ENCODE results near the gene PRDM8.
A peak's percentile ranks its signal among the peaks of the same experiment; 100 is the strongest.
"Not testable (repeated sequence)": the region's sequence is repeated elsewhere in the genome, so short reads cannot be mapped to it uniquely, and the experiment has no call there.

The PRDM8 gene

DNA sequence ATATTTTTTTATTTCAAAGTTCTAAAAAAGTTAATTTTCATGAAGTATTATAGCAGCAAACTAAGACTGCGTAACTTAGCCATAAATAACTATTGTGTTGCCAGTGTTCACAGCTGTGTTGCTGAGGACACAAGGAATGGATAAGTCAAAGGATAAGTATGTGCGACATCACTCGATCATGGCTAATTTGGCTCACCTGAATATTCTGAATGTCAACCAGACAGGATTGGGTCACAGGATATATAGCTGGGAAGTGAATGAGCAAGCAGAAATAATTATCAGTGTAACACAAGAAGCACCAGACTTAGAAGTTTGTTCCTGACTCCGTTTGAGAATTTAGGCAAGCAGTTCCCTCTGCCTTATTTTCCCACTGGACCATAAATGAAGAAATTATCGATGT lies 33.9 kb downstream of the PRDM8 start:
- DNase-seq, result no peak

- no peak for DNase-seq
These were observed 35.5 kb downstream of the PRDM8 start for GRCh38 chr4:80232707-80233370.

- no peak for DNase-seq
These were observed 36.1 kb downstream of the PRDM8 start for GRCh38 chr4:80233390-80233789.

DNA sequence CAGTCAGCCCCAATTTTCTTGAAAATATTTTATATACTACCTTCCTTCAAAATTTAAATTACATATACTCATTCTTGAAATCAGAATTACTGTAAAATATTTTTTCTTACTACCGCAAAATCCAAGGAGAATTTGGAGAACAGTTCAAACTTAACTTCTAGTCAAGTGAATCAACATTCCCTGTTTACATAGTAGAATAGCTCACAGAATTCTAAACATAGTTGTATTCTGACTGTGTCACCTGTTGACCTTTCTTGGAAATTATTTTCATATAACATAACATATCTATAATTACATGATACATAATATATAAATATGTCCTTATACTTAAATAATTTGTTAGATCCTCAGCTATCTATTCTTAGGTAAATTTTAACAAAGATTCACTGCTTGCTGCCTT lies 38.1 kb downstream of the PRDM8 start:
- no peak for DNase-seq

DNA sequence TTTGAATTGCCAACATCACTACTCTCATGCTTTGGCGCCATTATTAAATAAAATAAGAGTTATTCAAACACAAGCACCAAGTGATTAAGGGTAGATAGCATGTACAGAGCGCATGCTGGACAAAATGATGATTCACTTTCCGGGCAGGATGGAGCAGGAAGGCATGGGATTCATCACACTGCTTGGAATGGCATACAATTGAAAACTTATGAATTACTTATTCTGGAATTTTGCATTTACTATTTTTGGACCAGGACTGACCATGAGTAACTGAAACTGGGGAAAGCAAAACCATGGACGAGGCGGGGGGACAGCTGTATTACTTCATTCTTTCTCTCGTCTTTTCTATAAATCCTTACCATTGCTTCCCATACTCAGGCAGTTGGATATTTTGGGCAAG lies 40.7 kb downstream of the PRDM8 start:
- no peak for DNase-seq

DNA sequence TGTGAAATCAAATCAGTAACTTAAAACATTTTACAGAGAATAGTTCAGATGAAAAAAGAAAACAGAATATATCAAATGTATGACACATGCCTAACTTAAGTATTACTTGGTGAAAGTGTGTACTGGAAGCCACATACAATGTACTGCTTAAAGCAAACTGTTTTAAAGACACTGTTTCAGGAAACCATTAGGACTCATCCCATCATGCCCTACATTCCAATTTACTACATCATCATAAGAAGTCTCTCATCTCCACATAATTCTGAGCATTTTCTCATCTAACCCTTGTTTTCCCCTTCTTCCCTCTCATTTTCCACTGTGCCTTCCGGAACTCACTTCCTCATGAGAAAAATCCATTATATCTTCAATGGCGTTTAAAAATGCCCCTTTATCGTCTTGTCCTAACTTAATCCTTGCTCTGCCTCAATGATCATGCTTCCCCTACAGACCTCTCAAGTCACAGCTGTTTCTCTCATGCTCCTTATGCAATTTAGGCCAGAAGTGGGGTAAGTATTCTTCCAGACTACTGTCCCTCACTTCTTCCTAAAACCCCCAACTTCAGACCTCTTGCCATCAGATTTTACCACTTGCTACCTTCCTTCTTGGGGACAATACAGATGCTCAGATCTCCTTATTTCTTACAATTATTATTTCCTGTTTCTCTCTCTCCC lies 42.3 kb downstream of the PRDM8 start:
- DNase-seq, result no peak

GRCh38 chr4:80240976-80241375 lies 43.7 kb downstream of the PRDM8 start:
- DNase-seq, result no peak

GRCh38 chr4:80243274-80244018 lies 46.1 kb downstream of the PRDM8 start:
- peak; percentile 71 for DNase-seq

- DNase-seq, result not testable (repeated sequence)
These were observed 50.2 kb downstream of the PRDM8 start for GRCh38 chr4:80247484-80247883.

GRCh38 chr4:80249144-80249543 lies 51.8 kb downstream of the PRDM8 start:
- no peak for DNase-seq

DNA sequence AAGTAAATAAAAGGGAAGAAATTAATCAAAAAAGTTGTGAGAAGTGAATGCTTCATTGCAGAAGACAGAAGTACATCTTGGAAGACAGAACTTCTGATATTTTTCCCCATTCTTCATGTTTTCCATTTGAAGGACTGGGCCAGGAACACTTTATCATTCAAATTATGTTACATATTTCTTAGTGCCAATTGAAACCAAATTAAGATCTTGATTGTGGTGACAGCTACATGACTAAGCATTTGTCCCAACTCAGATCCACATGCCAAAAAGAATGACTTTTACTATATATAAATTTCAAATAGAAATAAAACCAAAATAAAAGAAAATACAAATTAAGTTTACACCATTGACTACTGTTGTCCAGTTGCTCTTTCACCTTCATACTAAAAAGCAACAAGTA lies 55.1 kb downstream of the PRDM8 start:
- DNase-seq, result no peak

DNA sequence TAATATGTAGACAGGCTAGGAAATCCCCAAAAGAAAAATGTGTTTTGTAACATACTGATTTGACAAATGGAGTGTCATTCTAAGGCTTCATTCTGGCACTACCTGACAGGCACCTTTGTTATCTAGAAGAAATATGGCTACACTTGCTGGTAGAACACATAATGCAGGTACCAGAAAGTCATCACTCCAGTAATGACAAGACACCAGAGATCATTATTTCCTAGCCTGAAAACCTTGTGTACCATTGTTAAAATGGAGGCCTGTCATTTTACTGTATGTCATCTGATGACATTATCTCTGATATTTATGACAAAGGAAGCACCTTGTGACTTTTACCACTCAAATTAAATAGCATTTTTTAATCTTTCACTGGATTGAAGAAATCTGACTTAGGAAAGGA lies 55.6 kb downstream of the PRDM8 start:
- DNase-seq, result no peak

- no peak for DNase-seq
These were observed 56.2 kb downstream of the PRDM8 start for GRCh38 chr4:80253510-80253909.

Data from NCI-H1105 (cell line).